NCI-H526 (cell line): Measurements from ENCODE around the gene ANKRD53.

Source experiments
- DNase-seq, 2 experiments: peaks; one replicate each; lab custom pipeline; 2025; lab: John Stamatoyannopoulos, UW

ANKRD53 gene

GRCh38 chr2:70965506-70965905 is 12.9 kb upstream of the ANKRD53 start:
- no peak for DNase-seq

- DNase-seq = no peak
These were observed 11.7 kb upstream of the ANKRD53 start for GRCh38 chr2:70966681-70967080.

GRCh38 chr2:70967189-70967588 is 11.2 kb upstream of the ANKRD53 start:
- no peak for DNase-seq

- no peak for DNase-seq
These were observed 3.8 kb upstream of the ANKRD53 start for GRCh38 chr2:70974592-70974991.

GRCh38 chr2:70975237-70975636 is 3.2 kb upstream of the ANKRD53 start:
- DNase-seq = no peak

- no peak for DNase-seq
These were observed 725 bp upstream of the ANKRD53 start for GRCh38 chr2:70977605-70978205.

- no peak for DNase-seq
These were observed 704 bp downstream of the ANKRD53 start for GRCh38 chr2:70979180-70979488.

- no peak for DNase-seq
These were observed 1.2 kb downstream of the ANKRD53 start for GRCh38 chr2:70979626-70980025.

- DNase-seq = no peak
These were observed 3.0 kb downstream of the ANKRD53 start for GRCh38 chr2:70981421-70981820.

- no peak for DNase-seq
These were observed 3.7 kb downstream of the ANKRD53 start for GRCh38 chr2:70981866-70982810.

GRCh38 chr2:70982971-70983370 is 4.5 kb downstream of the ANKRD53 start:
- DNase-seq = no peak

- DNase-seq = no peak
These were observed 5.2 kb downstream of the ANKRD53 start for GRCh38 chr2:70983506-70984227.

GRCh38 chr2:70984228-70984575 is 5.8 kb downstream of the ANKRD53 start:
- no peak for DNase-seq

GRCh38 chr2:70984576-70985282 is 6.3 kb downstream of the ANKRD53 start:
- peak in 1 of 2 experiments; percentile 63 for DNase-seq

GRCh38 chr2:70985283-70985688 is 6.9 kb downstream of the ANKRD53 start:
- no peak for DNase-seq

- no peak for DNase-seq
These were observed 7.5 kb downstream of the ANKRD53 start for GRCh38 chr2:70985956-70986355.

GRCh38 chr2:70986499-70987189 is 8.2 kb downstream of the ANKRD53 start:
- DNase-seq = no peak

- no peak for DNase-seq
These were observed 9.0 kb downstream of the ANKRD53 start for GRCh38 chr2:70987386-70987785.

- no peak for DNase-seq
These were observed 9.7 kb downstream of the ANKRD53 start for GRCh38 chr2:70988151-70988550.

GRCh38 chr2:70988726-70989648 is 10.6 kb downstream of the ANKRD53 start:
- no peak for DNase-seq

GRCh38 chr2:70990216-70990615 is 11.8 kb downstream of the ANKRD53 start:
- DNase-seq = no peak
